OCI-LY7 (cell line): ENCODE results near the gene TPD52L1.

Source experiments
- CTCF ChIP-seq: fragments of 200-600 bp; sonication (generic); conservative IDR thresholded peaks from 2 replicates; pipeline ENCODE4 v1.5.1; 2014; ENCODE audit warnings: mild to moderate bottlenecking, antibody characterized with exemption, low read length, moderate library complexity, mixed read lengths
- EZH2phosphoT487 ChIP-seq: fragments of 200-600 bp; sonication (generic); IDR thresholded peaks from 2 replicates; pipeline ENCODE4 v1.6.1; 2018; ENCODE audit warnings: low read depth, borderline replicate concordance, mild to moderate bottlenecking, mixed run types, antibody characterized with exemption, low read length, moderate library complexity, mixed read lengths

- TF ChIP-seq CTCF (no peak), EZH2phosphoT487 (no peak)
Observed at GRCh38 chr6:125294036-125294435, 140.5 kb downstream of the TPD52L1 start.
